ENCODE results near the gene BOK.

GRCh38 chr2:241534293-241534692, 24.3 kb upstream of the BOK start:
- TF ChIP-seq CTCF (IDR thresholded peaks at IDR 0.05) (no peak), EP300 (IDR thresholded peaks at IDR 0.05) (no peak), POLR2AphosphoS5 (IDR thresholded peaks at IDR 0.05) (no peak), POLR2A (IDR thresholded peaks at IDR 0.05) (no peak)
